H1 (cell line): ENCODE results near the gene ADM2.

Experiments used
- ATF2 ChIP-seq: IDR thresholded peaks from 2 replicates; pipeline ENCODE4 v1.6.1; 2012; ENCODE audit warnings: low read length, inconsistent platforms
- EZH2 ChIP-seq: fragments of 200-600 bp; sonication (generic); IDR thresholded peaks from 2 replicates; pipeline ENCODE4 v1.7.1; 2012; ENCODE audit warnings: low read depth, mild to moderate bottlenecking, moderate library complexity, low read length, inconsistent platforms; ENCODE audit not compliant: severe bottlenecking
- HDAC6 ChIP-seq: IDR thresholded peaks from one replicate; pipeline ENCODE4 v1.7.1; 2012; ENCODE audit warnings: low read depth, mild to moderate bottlenecking, inconsistent platforms, low read length, moderate library complexity
- JUN ChIP-seq: IDR thresholded peaks from 2 replicates; pipeline ENCODE4 v1.6.1; 2011; ENCODE audit warnings: low read depth, mild to moderate bottlenecking, improper control_type of control experiment, low read length
- JUND ChIP-seq: IDR thresholded peaks from 2 replicates; pipeline ENCODE4 v1.6.1; 2011; ENCODE audit warnings: mild to moderate bottlenecking, improper control_type of control experiment, low read length
- KDM5A ChIP-seq: fragments of 200-600 bp; IDR thresholded peaks from 2 replicates; pipeline ENCODE4 v1.7.1; 2012; ENCODE audit warnings: mild to moderate bottlenecking, low read length, inconsistent platforms, mixed read lengths
- POLR2A ChIP-seq, 2 experiments: IDR thresholded peaks; 1 replicate in 1 of 2; 2 replicates in 1 of 2; pipeline ENCODE4 v1.6.1; 2011; ENCODE audit warnings: low read depth in 2 of 2, low read length in 2 of 2, mild to moderate bottlenecking in 2 of 2; ENCODE audit errors: control extremely low read depth in 1 of 2
- POLR2AphosphoS5 ChIP-seq: IDR thresholded peaks from 2 replicates; pipeline ENCODE4 v1.6.1; 2011; ENCODE audit warnings: low read depth, low read length
- SIN3A ChIP-seq, 2 experiments: IDR thresholded peaks in 1 of 2; conservative IDR thresholded peaks in 1 of 2; 2 replicates each; pipeline ENCODE4 v1.6.1; 2011 to 2012; ENCODE audit warnings: low read length in 2 of 2, improper control_type of control experiment in 1 of 2, low read depth in 1 of 2, mild to moderate bottlenecking in 1 of 2
- SP2 ChIP-seq: IDR thresholded peaks from 2 replicates; pipeline ENCODE4 v1.6.1; 2012; ENCODE audit warnings: mild to moderate bottlenecking, low read length, inconsistent platforms
- YY1 ChIP-seq: IDR thresholded peaks from 2 replicates; pipeline ENCODE4 v1.6.1; 2011; ENCODE audit warnings: low read depth, mild to moderate bottlenecking, low read length
- TF ChIP-seq, protein P1 (sequence below), 3 experiments: IDR thresholded peaks; 1 replicate in 2 of 3; 2 replicates in 1 of 3; pipeline versions ENCODE4 v1.5.1 to v1.6.1; 2011; ENCODE audit warnings: low read length in 3 of 3, mild to moderate bottlenecking in 3 of 3, inconsistent platforms in 2 of 3, low read depth in 1 of 3, moderate library complexity in 1 of 3; ENCODE audit not compliant: insufficient read depth in 1 of 3; ENCODE audit errors: control extremely low read depth in 1 of 3

DNA sequence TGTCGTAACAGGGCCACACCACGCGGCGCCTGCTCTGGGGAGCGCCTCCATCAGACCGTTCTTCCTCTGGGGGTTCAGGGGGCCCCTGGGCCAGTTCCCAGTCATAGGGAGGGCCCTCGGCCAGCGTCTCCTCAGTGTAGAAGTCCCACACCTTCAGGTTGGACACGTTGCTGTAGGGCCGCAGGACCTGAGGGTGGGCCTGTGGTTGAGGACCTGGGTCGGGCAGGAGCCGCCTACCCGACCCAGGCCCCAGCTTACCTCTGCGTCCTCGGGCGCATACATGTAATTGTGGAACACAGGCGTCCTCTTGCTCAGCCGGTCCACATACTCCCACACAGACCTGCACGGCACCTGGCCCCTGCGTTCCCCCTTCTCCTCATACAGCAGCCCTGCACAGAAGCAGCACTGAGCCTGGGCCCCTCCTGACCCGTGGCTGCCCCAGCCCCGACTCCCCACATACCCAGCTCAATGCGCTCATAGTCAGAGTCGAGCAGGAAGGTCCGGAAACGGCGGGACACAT is 26.7 kb upstream of the ADM2 start:
- TF ChIP-seq EZH2, result no peak
- TF ChIP-seq, protein P1, sequence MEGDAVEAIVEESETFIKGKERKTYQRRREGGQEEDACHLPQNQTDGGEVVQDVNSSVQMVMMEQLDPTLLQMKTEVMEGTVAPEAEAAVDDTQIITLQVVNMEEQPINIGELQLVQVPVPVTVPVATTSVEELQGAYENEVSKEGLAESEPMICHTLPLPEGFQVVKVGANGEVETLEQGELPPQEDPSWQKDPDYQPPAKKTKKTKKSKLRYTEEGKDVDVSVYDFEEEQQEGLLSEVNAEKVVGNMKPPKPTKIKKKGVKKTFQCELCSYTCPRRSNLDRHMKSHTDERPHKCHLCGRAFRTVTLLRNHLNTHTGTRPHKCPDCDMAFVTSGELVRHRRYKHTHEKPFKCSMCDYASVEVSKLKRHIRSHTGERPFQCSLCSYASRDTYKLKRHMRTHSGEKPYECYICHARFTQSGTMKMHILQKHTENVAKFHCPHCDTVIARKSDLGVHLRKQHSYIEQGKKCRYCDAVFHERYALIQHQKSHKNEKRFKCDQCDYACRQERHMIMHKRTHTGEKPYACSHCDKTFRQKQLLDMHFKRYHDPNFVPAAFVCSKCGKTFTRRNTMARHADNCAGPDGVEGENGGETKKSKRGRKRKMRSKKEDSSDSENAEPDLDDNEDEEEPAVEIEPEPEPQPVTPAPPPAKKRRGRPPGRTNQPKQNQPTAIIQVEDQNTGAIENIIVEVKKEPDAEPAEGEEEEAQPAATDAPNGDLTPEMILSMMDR (IDR thresholded peaks at IDR 0.05; ENCODE audit: control extremely low read depth in 1 of 3, insufficient read depth in 1 of 3, low read depth in 1 of 3, low read length in 3 of 3), result no peak
- no peak for TF ChIP-seq HDAC6
- no peak for TF ChIP-seq POLR2AphosphoS5
- TF ChIP-seq JUN, result no peak
- no peak for TF ChIP-seq JUND
- TF ChIP-seq KDM5A, result no peak
- no peak for TF ChIP-seq POLR2A (IDR thresholded peaks at IDR 0.05; ENCODE audit: control extremely low read depth in 1 of 2, low read depth in 2 of 2, low read length in 2 of 2)
- no peak for TF ChIP-seq ATF2
- TF ChIP-seq SIN3A (conservative IDR thresholded peaks at IDR 0.05 in 1 of 2, IDR thresholded peaks at IDR 0.05 in 1 of 2; ENCODE audit: low read depth in 1 of 2, low read length in 2 of 2), result no peak
- no peak for TF ChIP-seq YY1
- TF ChIP-seq SP2, result no peak
